Stomach (tissue), 4 donors: Measurements from ENCODE around the gene ZNF157.
"Not testable (repeated sequence)": the region's sequence is repeated elsewhere in the genome, so short reads cannot be mapped to it uniquely, and the experiment has no call there.

ENCODE experiments used
- EP300 ChIP-seq: sonication (generic); formaldehyde crosslinking; IDR thresholded peaks from one replicate; pipeline ENCODE4 v1.6.1; 2017; ENCODE audit warnings: antibody characterized with exemption
- POLR2A ChIP-seq, 4 donors: fragments of 450-650 bp; IDR thresholded peaks; one replicate each; pipeline ENCODE4 v1.6.1; 2016; ENCODE audit warnings: antibody characterized with exemption in 4 of 4, control low read depth in 2 of 4, mild to moderate bottlenecking in 1 of 4, moderate library complexity in 1 of 4
- POLR2AphosphoS5 ChIP-seq, 3 donors: sonication (generic); formaldehyde crosslinking; IDR thresholded peaks; one replicate each; pipeline ENCODE4 v1.6.1; 2016; ENCODE audit warnings: antibody characterized with exemption in 3 of 3
- TF ChIP-seq, protein P1 (sequence below), 7 experiments: fragments of 450-650 bp in 4 of 7; fragments of 200-600 bp in 3 of 7; sonication (generic) in 3 of 7; IDR thresholded peaks; one replicate each; pipeline ENCODE4 v1.5.1; 2016 to 2019; ENCODE audit warnings: antibody characterized with exemption in 7 of 7, control low read depth in 2 of 7, mild to moderate bottlenecking in 1 of 7

DNA sequence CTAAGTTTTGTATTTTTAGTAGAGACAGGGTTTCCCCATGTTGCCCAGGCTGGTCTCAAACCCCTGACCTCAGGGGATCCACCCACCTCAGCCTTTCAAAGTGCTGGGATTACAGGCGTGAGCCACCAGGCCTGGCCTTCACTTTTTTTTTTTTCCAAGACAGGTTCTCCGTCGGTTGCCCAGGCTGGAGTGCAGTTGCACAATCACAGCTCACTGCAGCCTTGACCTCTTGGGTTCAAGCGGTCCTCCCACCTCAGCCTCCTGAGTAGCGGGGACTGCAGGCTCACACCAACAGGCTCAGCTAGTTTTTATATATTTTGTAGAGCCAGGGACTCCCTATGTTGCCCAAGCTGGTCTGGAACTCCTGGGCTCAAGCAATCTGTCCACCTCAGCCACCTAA, 37.6 kb upstream of the ZNF157 start:
- TF ChIP-seq, protein P1, sequence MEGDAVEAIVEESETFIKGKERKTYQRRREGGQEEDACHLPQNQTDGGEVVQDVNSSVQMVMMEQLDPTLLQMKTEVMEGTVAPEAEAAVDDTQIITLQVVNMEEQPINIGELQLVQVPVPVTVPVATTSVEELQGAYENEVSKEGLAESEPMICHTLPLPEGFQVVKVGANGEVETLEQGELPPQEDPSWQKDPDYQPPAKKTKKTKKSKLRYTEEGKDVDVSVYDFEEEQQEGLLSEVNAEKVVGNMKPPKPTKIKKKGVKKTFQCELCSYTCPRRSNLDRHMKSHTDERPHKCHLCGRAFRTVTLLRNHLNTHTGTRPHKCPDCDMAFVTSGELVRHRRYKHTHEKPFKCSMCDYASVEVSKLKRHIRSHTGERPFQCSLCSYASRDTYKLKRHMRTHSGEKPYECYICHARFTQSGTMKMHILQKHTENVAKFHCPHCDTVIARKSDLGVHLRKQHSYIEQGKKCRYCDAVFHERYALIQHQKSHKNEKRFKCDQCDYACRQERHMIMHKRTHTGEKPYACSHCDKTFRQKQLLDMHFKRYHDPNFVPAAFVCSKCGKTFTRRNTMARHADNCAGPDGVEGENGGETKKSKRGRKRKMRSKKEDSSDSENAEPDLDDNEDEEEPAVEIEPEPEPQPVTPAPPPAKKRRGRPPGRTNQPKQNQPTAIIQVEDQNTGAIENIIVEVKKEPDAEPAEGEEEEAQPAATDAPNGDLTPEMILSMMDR (IDR thresholded peaks at IDR 0.05) = not testable (repeated sequence)
- TF ChIP-seq POLR2A (IDR thresholded peaks at IDR 0.05); EP300; POLR2AphosphoS5 (IDR thresholded peaks at IDR 0.05): not testable (repeated sequence)
